ENCODE data around the gene EIF1AY. TPM values are rescaled to one million over a fixed set of nuclear protein-coding genes. Genes with fewer than 3 reads are reported as not detected.

Gene EIF1AY, protein sequence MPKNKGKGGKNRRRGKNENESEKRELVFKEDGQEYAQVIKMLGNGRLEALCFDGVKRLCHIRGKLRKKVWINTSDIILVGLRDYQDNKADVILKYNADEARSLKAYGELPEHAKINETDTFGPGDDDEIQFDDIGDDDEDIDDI
- total RNA-seq, result 10 to 100 TPM; 73.8 to 75.2 TPM

GRCh38 chrY:20575531-20576121 lies at the start of gene EIF1AY:
Gene EIF1AY (plus strand): TSS chrY:20575776. CDS start chrY:20575872, 96 bp downstream.

Other genes starting within 250 kb of the EIF1AY start
- gene RPS4Y2, start 180.3 kb downstream of the EIF1AY start, total RNA-seq, result under 1 TPM; 0.31 to 0.88 TPM

Measured in activated naive CD4-positive, alpha-beta T cell treated with anti-CD3 and anti-CD28 coated beads, Interleukin-2, amount 10 ng/mL, durations not matched to agents 5 hours and 36 hours (primary cell).